Measurements from ENCODE around the gene CHD6.

CHD6 gene

DNA sequence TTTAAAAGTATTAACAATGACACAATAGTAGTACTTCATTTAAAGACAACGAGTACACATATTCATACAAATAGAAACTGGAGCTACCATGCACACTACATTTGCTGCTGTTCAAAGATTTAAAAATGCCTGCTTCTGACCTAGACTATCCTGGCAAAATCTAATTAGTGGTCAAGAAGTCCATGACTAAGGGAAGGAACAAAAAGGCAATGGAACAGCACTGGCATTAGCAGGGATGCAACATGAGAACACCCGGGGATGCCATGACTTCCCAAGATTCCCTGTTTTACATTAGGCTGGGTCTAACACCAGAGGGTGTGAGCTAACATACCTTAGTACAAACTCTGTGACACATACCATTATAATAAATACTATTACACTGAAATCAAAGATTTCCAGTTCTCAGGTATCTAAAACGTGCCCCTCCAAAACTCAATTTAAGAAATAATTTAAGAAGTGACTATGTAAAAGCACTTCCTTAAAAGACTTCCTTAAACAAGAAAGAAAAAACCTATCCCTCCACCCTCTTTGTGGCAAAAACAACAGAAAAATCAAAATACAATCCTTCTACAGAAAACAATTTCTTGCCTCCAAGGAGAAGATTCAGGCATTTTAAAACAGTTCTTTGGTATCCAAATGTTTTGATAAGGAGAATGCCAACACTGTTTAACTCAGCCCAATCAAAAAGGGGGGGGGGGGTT lies 25.5 kb downstream of the CHD6 start:
- TF ChIP-seq, protein P1, sequence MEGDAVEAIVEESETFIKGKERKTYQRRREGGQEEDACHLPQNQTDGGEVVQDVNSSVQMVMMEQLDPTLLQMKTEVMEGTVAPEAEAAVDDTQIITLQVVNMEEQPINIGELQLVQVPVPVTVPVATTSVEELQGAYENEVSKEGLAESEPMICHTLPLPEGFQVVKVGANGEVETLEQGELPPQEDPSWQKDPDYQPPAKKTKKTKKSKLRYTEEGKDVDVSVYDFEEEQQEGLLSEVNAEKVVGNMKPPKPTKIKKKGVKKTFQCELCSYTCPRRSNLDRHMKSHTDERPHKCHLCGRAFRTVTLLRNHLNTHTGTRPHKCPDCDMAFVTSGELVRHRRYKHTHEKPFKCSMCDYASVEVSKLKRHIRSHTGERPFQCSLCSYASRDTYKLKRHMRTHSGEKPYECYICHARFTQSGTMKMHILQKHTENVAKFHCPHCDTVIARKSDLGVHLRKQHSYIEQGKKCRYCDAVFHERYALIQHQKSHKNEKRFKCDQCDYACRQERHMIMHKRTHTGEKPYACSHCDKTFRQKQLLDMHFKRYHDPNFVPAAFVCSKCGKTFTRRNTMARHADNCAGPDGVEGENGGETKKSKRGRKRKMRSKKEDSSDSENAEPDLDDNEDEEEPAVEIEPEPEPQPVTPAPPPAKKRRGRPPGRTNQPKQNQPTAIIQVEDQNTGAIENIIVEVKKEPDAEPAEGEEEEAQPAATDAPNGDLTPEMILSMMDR (conservative IDR thresholded peaks at IDR 0.05; ENCODE audit: low read depth, low read length), result no peak
- no peak overlapping the region for H3K4me3 ChIP-seq (ENCODE audit: low read length)
- DNase-seq (ENCODE audit: low read depth), result no peak

DNA sequence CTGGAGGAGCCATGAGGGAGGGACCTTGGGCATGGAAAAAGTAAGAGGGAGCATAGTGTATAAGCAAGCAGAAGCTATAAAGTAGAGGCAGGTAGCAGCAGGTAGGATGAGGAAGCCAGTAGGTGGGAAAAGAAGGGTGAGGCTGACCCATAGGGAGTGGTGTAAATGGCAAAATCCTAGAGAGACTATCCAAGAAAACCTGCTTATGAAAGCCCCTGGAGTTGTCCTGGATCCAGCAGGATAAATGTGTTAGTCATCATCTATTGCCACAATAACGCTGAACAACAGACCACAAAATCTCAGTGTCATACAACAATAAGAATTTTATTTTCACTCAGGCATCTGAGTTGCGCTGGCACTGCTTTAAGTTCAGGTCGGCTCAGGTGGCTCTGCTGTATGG lies 30.2 kb downstream of the CHD6 start:
- TF ChIP-seq, protein P1 (conservative IDR thresholded peaks at IDR 0.05; ENCODE audit: low read depth, low read length), result no peak
- H3K4me3 ChIP-seq (ENCODE audit: low read length), result no peak overlapping the region
- DNase-seq (ENCODE audit: low read depth), result no peak

DNA sequence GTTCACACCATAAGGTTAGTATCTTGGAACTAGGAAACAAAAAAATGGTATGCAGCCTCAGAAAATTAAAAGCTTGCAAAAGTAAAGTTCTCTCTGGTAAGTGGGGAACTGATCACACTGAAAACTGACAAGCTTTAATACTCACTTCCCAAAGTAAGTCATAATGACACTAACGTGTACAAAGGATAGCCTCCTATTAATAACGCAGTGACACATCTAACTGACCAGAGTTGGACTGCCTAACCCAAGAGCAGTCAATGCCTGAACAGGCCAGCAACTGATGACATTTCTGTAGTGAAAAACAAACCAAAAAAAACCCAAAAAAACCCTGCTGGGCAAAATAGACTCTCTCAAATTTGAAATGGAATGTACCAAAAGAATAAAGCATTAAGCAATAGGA lies 30.7 kb downstream of the CHD6 start:
- TF ChIP-seq, protein P1 (conservative IDR thresholded peaks at IDR 0.05; ENCODE audit: low read depth, low read length), result no peak
- H3K4me3 ChIP-seq (ENCODE audit: low read length), result no peak overlapping the region
- no peak for DNase-seq (ENCODE audit: low read depth)

DNA sequence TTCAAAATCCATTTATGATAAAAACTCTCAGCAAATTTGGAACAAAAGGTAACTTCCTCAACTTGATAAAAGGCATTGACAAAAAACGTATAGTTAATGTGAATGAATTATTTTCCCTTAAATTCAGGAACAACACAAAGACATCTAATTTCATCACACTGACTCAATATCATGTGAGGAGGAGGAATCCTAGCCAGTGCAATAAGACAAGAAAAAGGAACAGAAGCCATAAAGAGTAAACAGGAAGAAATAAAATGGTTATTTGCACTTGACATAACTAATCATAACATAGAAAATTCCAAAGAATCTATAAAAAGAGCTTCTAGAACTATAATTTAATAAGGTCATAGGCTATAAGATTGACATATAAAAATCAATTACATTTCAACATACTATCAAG lies 31.4 kb downstream of the CHD6 start:
- TF ChIP-seq, protein P1 (conservative IDR thresholded peaks at IDR 0.05; ENCODE audit: low read depth, low read length), result no peak
- H3K4me3 ChIP-seq (ENCODE audit: low read length), result no peak overlapping the region
- DNase-seq (ENCODE audit: low read depth), result no peak

DNA sequence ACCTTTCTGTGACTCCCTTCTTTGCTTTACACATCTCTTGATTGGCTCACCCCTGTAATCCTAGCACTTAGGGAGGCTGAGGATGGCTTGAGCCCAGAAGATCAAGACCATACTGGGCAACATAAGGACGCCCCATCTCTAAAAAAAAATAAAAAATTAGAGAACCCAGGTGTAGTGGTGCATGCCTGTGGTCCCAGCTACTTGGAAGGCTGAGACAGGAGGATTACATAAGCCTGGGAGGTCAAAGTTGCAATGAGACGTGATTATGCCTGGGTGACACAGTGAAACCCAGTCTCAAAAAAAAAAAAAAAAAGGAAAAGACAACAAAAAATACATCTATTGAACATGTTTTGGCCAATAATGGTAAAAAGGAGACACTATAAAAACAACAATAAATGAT lies 37.8 kb downstream of the CHD6 start:
- DNase-seq (ENCODE audit: low read depth), result no peak
- TF ChIP-seq, protein P1 (conservative IDR thresholded peaks at IDR 0.05; ENCODE audit: low read depth, low read length), result no peak
- H3K4me3 ChIP-seq (ENCODE audit: low read length), result no peak overlapping the region

DNA sequence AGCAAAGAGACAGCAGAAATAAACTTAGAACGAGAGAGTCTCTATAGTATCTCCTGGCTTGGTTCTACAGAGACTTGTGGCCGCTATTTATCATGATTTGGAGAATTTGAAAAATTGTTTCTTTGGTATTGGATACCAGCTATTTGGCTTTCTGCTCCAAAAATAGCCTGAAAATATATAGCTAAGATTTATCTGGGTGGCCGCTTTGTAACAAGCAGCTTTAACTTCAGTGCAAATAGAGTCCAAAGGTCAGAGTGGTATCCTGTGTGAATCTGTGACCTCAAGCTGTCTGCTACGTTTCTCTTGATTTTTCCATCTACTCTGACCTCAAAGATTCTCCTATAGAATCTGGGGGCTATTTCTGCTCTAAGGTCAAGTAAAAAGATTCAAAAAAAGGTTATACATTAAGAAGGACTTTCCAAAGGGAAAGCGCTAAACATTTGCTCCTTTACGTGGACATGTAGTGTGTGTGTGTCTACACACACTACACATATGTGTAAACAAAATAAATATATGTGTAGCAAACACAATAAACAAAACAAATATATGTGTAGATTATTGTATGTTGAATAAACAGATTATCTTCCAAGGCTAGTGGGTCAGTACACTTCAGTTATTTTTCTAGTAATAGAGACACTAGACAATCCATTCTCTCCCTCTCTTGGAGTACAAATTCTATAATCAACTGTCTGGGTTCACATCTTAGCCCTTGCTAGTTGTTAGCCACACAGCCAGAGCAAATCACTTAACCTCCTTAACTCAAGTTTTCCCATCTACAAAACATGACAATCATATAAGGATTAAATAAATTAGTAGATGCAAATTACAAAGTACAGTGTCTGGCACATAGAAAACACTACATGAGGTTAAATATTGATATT lies 40.8 kb downstream of the CHD6 start:
- no peak overlapping the region for H3K4me3 ChIP-seq (ENCODE audit: low read length)
- TF ChIP-seq, protein P1 (conservative IDR thresholded peaks at IDR 0.05; ENCODE audit: low read depth, low read length), result no peak
- no peak for DNase-seq (ENCODE audit: low read depth)
